Naive thymus-derived CD4-positive, alpha-beta T cell (primary cell): ENCODE data around the gene GANAB. TPM values are rescaled to one million over a fixed set of nuclear protein-coding genes. Genes with fewer than 3 reads are reported as not detected.
A peak's percentile ranks its signal among the peaks of the same experiment; 100 is the strongest.

Experiments used
- ATAC-seq: fragments of 150-1000 bp; cut with Tn5 transposase; 2 replicates; pipeline ENCODE4 v1.10.0; 2021; ENCODE audit warnings: mild to moderate bottlenecking, moderate library complexity
- CTCF ChIA-PET: fragments of 350-600 bp; sonication (Branson Sonifier 250); formaldehyde crosslinking; loops from one replicate; lab custom pipeline; 2021; ENCODE audit warnings: antibody characterized with exemption; lab: Charles Lee
- POLR2A ChIA-PET: fragments of 350-600 bp; sonication (Branson Sonifier 250); formaldehyde crosslinking; loops from one replicate; lab custom pipeline; 2021; ENCODE audit warnings: antibody characterized with exemption, inconsistent platforms; lab: Charles Lee
- DNase-seq, 9 donors: peaks; one replicate each; pipeline versions ENCODE4 v3.0.0 to v3.0.0-alpha.2; 2020 to 2022; ENCODE audit warnings: mixed read lengths in 1 of 9
- H3K27ac ChIP-seq: one replicate; pipeline ENCODE4 v1.7.0; 2013; ENCODE audit warnings: mild to moderate bottlenecking, low read depth, low read length, moderate library complexity
- H3K27me3 ChIP-seq, 2 donors: one replicate each; pipeline ENCODE4 v1.7.0; 2013; ENCODE audit warnings: low read length in 2 of 2, mild to moderate bottlenecking in 2 of 2, moderate library complexity in 2 of 2; ENCODE audit not compliant: control insufficient read depth in 2 of 2, insufficient read depth in 2 of 2
- H3K36me3 ChIP-seq, 3 experiments: 1 replicate in 2 of 3; 2 replicates in 1 of 3; pipeline ENCODE4 v1.7.0; 2013; ENCODE audit warnings: low read length in 3 of 3, mild to moderate bottlenecking in 3 of 3, moderate library complexity in 1 of 3; ENCODE audit not compliant: insufficient read depth in 3 of 3, control insufficient read depth in 2 of 3
- H3K4me1 ChIP-seq, 2 donors: one replicate each; pipeline ENCODE4 v1.7.0; 2013; ENCODE audit warnings: low read length in 2 of 2, mild to moderate bottlenecking in 2 of 2, moderate library complexity in 1 of 2; ENCODE audit not compliant: control insufficient read depth in 2 of 2, insufficient read depth in 2 of 2
- H3K4me3 ChIP-seq: 2 replicates; pipeline ENCODE4 v1.7.0; 2013; ENCODE audit warnings: mild to moderate bottlenecking, low read length
- H3K9me3 ChIP-seq, 3 experiments: 1 replicate in 2 of 3; 2 replicates in 1 of 3; pipeline ENCODE4 v1.7.0; 2013; ENCODE audit warnings: low read length in 3 of 3; ENCODE audit not compliant: control insufficient read depth in 2 of 3
- H3K27ac Mint-ChIP-seq, 9 donors: one replicate each; pipeline ENCODE4 v1.8.0; 2020 to 2022; ENCODE audit warnings: mixed read lengths in 9 of 9, mild to moderate bottlenecking in 8 of 9, moderate library complexity in 5 of 9, inconsistent platforms in 2 of 9
- H3K27me3 Mint-ChIP-seq, 5 donors: one replicate each; pipeline ENCODE4 v1.8.0; 2021 to 2022; ENCODE audit warnings: mixed read lengths in 5 of 5, mild to moderate bottlenecking in 1 of 5
- H3K36me3 Mint-ChIP-seq, 5 donors: one replicate each; pipeline ENCODE4 v1.8.0; 2020 to 2022; ENCODE audit warnings: mixed read lengths in 5 of 5, mild to moderate bottlenecking in 3 of 5, inconsistent platforms in 1 of 5
- H3K4me1 Mint-ChIP-seq, 7 donors: one replicate each; pipeline ENCODE4 v1.8.0; 2020 to 2022; ENCODE audit warnings: mixed read lengths in 7 of 7, mild to moderate bottlenecking in 3 of 7, inconsistent platforms in 1 of 7
- H3K4me3 Mint-ChIP-seq, 10 donors: one replicate each; pipeline ENCODE4 v1.8.0; 2020 to 2022; ENCODE audit warnings: mild to moderate bottlenecking in 10 of 10, mixed read lengths in 10 of 10, moderate library complexity in 6 of 10, inconsistent platforms in 2 of 10
- H3K9me3 Mint-ChIP-seq, 11 donors: one replicate each; pipeline ENCODE4 v1.8.0; 2020 to 2022; ENCODE audit warnings: mixed read lengths in 11 of 11, mild to moderate bottlenecking in 4 of 11, inconsistent platforms in 1 of 11, moderate library complexity in 1 of 11
- intact Hi-C, 2 donors: fragments of 100-400 bp; cut with micrococcal nuclease; formaldehyde crosslinking; loops; one replicate each; pipeline ENCODE4 v1.15.1; 2023
- polyA plus RNA-seq, 2 donors: library from polyadenylated mRNA; unstranded; fragments of 300-500 nt; fragmentation: Illumina TruSeq; gene quantifications; one replicate each; pipeline ENCODE4 v1.2.3, GENCODE V29; 2021
- total RNA-seq, 6 experiments: library from RNA in 5 of 6; stranded (reverse) in 5 of 6; gene quantifications; 1 replicate in 5 of 6; 2 replicates in 1 of 6; pipeline ENCODE4 v1.2.3 and lab custom pipeline; 2021 to 2026

The GANAB gene
- total and polyA plus RNA-seq, 7 experiments from 2014 or later, result 157 to 313 (median 217) TPM

DNA sequence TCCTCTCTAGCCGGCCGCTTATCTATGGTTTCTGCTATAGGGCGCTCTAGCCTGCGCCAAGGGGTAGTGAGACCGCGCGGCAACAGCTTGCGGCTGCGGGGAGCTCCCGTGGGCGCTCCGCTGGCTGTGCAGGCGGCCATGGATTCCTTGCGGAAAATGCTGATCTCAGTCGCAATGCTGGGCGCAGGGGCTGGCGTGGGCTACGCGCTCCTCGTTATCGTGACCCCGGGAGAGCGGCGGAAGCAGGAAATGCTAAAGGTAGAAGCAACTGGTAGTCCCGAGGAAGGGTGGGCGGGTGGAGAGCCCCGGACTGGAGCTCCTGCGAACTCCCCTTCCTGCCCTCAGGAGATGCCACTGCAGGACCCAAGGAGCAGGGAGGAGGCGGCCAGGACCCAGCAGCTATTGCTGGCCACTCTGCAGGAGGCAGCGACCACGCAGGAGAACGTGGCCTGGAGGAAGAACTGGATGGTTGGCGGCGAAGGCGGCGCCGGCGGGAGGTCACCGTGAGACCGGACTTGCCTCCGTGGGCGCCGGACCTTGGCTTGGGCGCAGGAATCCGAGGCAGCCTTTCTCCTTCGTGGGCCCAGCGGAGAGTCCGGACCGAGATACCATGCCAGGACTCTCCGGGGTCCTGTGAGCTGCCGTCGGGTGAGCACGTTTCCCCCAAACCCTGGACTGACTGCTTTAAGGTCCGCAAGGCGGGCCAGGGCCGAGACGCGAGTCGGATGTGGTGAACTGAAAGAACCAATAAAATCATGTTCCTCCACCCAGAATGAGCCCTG, 25.4 kb upstream of the GANAB start, which contains the start of the genes LBHD1 and UQCC3:
TSS of gene LBHD1 (minus strand) at position 660 of the 782 bp plus-strand sequence. CDS start 2,236 bp downstream, outside the sequence.
TSS of gene UQCC3 (plus strand) at position 66 of the 782 bp plus-strand sequence. CDS start at position 139, 73 bp downstream.
- peak; percentile 49 to 80 (median 73) for DNase-seq
- Histone ChIP-seq H3K4me1 (peaks cover 12 to 25% of the 10 kb centered on the region in 2 donors), H3K4me3 (peak within 1 kb of the TSS; percentile 62), H3K9me3 (no peaks in the 10 kb centered on the region), H3K36me3 (peaks cover 0 to 36% (median 0%) of the 10 kb centered on the region in 3 experiments), H3K27me3 (no peaks in the 10 kb centered on the region), H3K27ac (peak within 1 kb of the TSS; percentile 90)
- ATAC-seq, result peak; percentile 85
- H3K36me3 Mint-ChIP-seq, result peaks cover 4 to 25% (median 5%) of the 10 kb centered on the region in 5 donors
- H3K4me3 Mint-ChIP-seq, result peak within 1 kb of the TSS; percentile 94 to 100 (median 99)
- no peaks in the 10 kb centered on the region for H3K27me3 Mint-ChIP-seq
- ChIA-PET POLR2A (interaction anchor here (0.7 to 14.8 kb wide), 35 partner anchors 6 to 210 kb away, joined by 3 to 332 read pairs (median 6); partner anchors contain the start of genes B3GAT3, BSCL2, EEF1G and GANAB), CTCF (interaction anchor here (0.6 to 1.7 kb wide), 5 partner anchors 9 to 247 kb away, joined by 4 to 9 read pairs (median 4); partner anchors contain the start of gene TUT1)
- intact Hi-C loops, result loop anchor here (1.0 to 10.0 kb wide), 7 partner anchors 8 to 247 kb away; partner anchors contain the start of genes INTS5 (in 2 of the 2), UBXN1 (in 2 of the 2) and TUT1 (in 1 of the 2)
- H3K4me1 Mint-ChIP-seq, result peaks cover 13 to 62% (median 51%) of the 10 kb centered on the region in 7 donors
- H3K27ac Mint-ChIP-seq, result peak within 1 kb of the TSS; percentile 91 to 97 (median 96)
- H3K9me3 Mint-ChIP-seq, result no peaks in the 10 kb centered on the region

DNA sequence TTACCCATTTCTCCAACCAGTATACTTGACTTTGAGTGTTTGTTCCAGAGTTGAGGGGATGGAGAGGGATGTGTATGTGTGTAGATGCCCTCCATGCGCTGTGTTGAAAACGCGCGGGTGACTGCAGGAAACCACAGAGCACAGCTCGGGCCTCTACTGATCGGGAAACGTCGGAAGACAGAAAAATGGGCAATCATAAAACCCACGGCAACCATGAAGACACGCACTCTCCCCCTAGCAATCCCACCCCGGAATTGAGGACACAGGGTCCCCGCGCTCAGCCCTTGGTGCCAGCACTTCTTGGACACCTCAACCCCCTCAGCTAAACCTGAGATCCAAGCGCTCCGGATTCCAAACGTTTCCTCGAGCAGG, 24.8 kb upstream of the GANAB start:
- peak overlapping the region; percentile 90 for H3K27ac ChIP-seq
- Mint-ChIP-seq H3K27me3 (no peaks in the 10 kb centered on the region), H3K9me3 (no peaks in the 10 kb centered on the region), H3K27ac (peak overlapping the region; percentile 91 to 97 (median 96)), H3K4me1 (peaks cover 16 to 67% (median 55%) of the 10 kb centered on the region in 7 donors), H3K36me3 (peaks cover 4 to 29% (median 5%) of the 10 kb centered on the region in 5 donors), H3K4me3 (peak overlapping the region; percentile 94 to 100 (median 99))
- ATAC-seq (peak; percentile 61), DNase-seq (peak in 1 of 9 donors; percentile 68)
- peak overlapping the region; percentile 62 for H3K4me3 ChIP-seq
- H3K27me3 ChIP-seq, result no peaks in the 10 kb centered on the region
- H3K36me3 ChIP-seq, result peaks cover 0 to 30% (median 0%) of the 10 kb centered on the region in 3 experiments
- ChIA-PET CTCF (interaction anchor here (0.7 to 1.7 kb wide), 4 partner anchors 9 to 80 kb away, joined by 4 to 9 read pairs (median 4); partner anchors contain the start of gene TUT1), POLR2A (interaction anchor here (0.7 to 14.8 kb wide), 29 partner anchors 6 to 211 kb away, joined by 3 to 332 read pairs (median 8); partner anchors contain the start of genes B3GAT3, BSCL2, EEF1G and GANAB)
- intact Hi-C loops, result loop anchor here (1.0 to 10.0 kb wide), 6 partner anchors 8 to 246 kb away; partner anchors contain the start of genes INTS5 (in 2 of the 2), UBXN1 (in 2 of the 2) and TUT1 (in 1 of the 2)
- peaks cover 18 to 31% of the 10 kb centered on the region in 2 donors for H3K4me1 ChIP-seq
- no peaks in the 10 kb centered on the region for H3K9me3 ChIP-seq

DNA sequence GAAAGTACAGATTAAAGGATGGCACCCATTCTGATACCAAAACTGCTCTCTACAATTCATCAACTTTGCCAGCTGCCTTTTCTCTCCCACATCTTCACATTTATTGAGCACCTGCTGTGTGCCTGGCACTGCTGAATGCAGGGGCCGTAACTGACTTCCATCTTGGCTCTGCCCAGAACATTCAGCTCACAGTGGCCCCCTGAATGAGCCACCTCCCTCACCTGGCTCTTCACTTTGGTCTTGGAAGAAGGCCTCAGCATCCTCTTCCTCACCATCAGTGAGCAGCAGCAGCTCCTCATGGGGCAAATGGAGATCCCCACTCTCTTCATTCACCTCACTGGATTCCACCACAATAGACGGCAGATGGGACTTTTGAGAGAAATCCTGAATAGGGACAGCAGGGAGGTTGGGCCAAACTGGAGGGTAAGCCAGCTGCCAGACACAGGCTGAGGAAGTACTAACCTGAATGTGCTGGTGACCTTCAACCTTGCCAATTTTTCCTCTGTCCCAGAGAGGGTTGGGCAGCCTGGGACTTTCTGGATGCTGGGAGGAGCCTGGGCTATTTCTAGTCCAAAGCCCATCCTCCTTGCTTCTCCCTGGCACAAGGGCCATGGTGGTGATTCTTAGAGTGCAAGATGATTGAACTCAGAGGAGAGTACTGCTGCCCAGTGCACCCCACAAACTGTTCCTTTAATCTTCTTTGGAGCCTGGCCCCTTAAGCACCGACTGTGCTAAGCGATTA, 23.2 kb upstream of the GANAB start:
- H3K4me1 Mint-ChIP-seq, result peaks cover 12 to 70% (median 53%) of the 10 kb centered on the region in 7 donors
- ChIA-PET CTCF (interaction anchor here (0.6 to 1.3 kb wide), 2 partner anchors 49 to 75 kb away, joined by 3 to 4 read pairs; no protein-coding TSS in a partner anchor), POLR2A (interaction anchor here (0.6 to 14.8 kb wide), 17 partner anchors 8 to 1511 kb away, joined by 3 to 332 read pairs (median 5); partner anchors contain the start of genes B3GAT3, BSCL2, GANAB and GNG3)
- Histone ChIP-seq H3K4me1 (peaks cover 21 to 33% of the 10 kb centered on the region in 2 donors), H3K36me3 (peaks cover 0 to 38% (median 0%) of the 10 kb centered on the region in 3 experiments), H3K27me3 (no peaks in the 10 kb centered on the region), H3K9me3 (no peaks in the 10 kb centered on the region), H3K27ac (peak overlapping the region; percentile 90), H3K4me3 (no peak overlapping the region)
- no peak for DNase-seq
- peak overlapping the region in 8 of 9 donors; percentile 79 to 97 (median 95) for H3K27ac Mint-ChIP-seq
- peaks cover under 1 to 28% (median under 1%) of the 10 kb centered on the region in 5 donors for H3K36me3 Mint-ChIP-seq
- intact Hi-C loops, result loop anchor here (2.0 to 10.0 kb wide), 3 partner anchors 17 to 245 kb away; partner anchors contain the start of gene INTS5 (in 2 of the 2)
- H3K9me3 Mint-ChIP-seq, result peaks cover 0 to 3% (median 0%) of the 10 kb centered on the region in 11 donors
- H3K4me3 Mint-ChIP-seq, result peak overlapping the region in 7 of 10 donors; percentile 32 to 100 (median 98)
- no peak for ATAC-seq
- no peaks in the 10 kb centered on the region for H3K27me3 Mint-ChIP-seq

DNA sequence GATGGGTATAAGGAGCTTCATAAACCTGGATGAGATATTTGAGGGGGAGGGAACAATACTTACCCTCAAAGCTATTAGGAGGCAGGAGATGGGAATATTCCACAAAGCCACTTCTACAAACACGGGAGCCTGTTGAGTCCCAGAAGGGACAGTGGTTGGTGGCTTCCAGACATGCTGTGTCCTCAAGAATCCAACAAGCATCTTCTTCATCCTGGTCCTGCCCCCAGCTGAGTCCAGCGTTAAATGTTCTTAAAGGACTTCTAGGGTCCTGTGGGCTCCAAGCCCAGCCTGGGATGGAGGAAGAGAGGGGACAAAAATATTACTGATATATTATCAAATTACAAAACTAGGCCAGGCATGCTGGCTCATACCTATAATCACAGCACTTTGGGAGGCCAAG, 21.0 kb upstream of the GANAB start:
- Histone ChIP-seq H3K9me3 (no peaks in the 10 kb centered on the region), H3K36me3 (peaks cover 0 to 34% (median 3%) of the 10 kb centered on the region in 3 experiments), H3K27ac (peak overlapping the region; percentile 85), H3K4me3 (no peak overlapping the region), H3K4me1 (peaks cover 23 to 24% of the 10 kb centered on the region in 2 donors), H3K27me3 (no peaks in the 10 kb centered on the region)
- ATAC-seq, result no peak
- ChIA-PET POLR2A (interaction anchor here (1.0 to 14.8 kb wide), 22 partner anchors 10 to 223 kb away, joined by 3 to 332 read pairs (median 6); partner anchors contain the start of genes B3GAT3, BSCL2, EEF1G and EML3), CTCF (interaction anchor here (0.6 to 1.6 kb wide), 4 partner anchors 12 to 74 kb away, joined by 3 to 7 read pairs (median 4); partner anchors contain the start of gene LRRN4CL)
- no peaks in the 10 kb centered on the region for H3K27me3 Mint-ChIP-seq
- peaks cover 13 to 67% (median 52%) of the 10 kb centered on the region in 7 donors for H3K4me1 Mint-ChIP-seq
- H3K4me3 Mint-ChIP-seq, result peak overlapping the region in 9 of 10 donors; percentile 12 to 98 (median 96)
- DNase-seq, result no peak
- peak overlapping the region in 8 of 9 donors; percentile 6 to 94 (median 44) for H3K27ac Mint-ChIP-seq
- peaks cover 0 to 3% (median 0%) of the 10 kb centered on the region in 11 donors for H3K9me3 Mint-ChIP-seq
- intact Hi-C loops, result no loop called here
- H3K36me3 Mint-ChIP-seq, result peaks cover 0 to 30% (median 7%) of the 10 kb centered on the region in 5 donors

DNA sequence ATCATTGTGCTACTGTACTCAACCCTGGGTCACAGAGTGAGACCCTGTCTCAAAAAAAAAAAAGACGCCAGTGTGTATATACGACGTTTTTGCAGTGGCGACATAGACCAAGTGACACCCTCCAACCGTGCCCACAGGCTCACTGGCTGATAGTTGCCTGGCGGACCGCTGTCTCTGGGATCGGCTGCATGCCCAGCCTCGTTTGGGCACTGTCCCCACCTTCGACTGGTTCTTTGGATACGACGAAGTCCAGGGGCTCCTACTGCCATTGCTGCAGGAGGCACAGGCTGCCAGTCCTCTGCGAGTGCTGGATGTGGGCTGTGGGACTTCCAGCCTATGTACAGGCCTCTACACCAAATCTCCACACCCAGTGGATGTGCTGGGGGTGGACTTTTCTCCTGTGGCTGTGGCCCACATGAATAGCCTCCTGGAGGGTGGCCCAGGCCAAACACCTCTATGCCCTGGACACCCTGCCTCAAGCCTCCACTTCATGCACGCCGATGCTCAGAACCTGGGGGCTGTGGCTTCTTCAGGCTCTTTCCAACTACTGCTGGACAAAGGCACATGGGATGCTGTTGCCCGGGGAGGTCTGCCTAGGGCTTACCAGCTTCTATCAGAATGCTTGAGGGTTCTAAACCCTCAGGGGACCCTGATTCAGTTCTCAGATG, 20.0 kb upstream of the GANAB start:
- no peaks in the 10 kb centered on the region for H3K27me3 Mint-ChIP-seq
- Histone ChIP-seq H3K27me3 (no peaks in the 10 kb centered on the region), H3K9me3 (no peaks in the 10 kb centered on the region), H3K36me3 (peaks cover 0 to 27% (median 3%) of the 10 kb centered on the region in 3 experiments), H3K4me3 (peak overlapping the region; percentile 85), H3K4me1 (peaks cover 20 to 24% of the 10 kb centered on the region in 2 donors), H3K27ac (peak overlapping the region; percentile 85)
- DNase-seq (no peak), ATAC-seq (no peak)
- intact Hi-C loops, result no loop called here
- H3K36me3 Mint-ChIP-seq, result peaks cover 0 to 26% (median 7%) of the 10 kb centered on the region in 5 donors
- peaks cover 13 to 57% (median 45%) of the 10 kb centered on the region in 7 donors for H3K4me1 Mint-ChIP-seq
- H3K27ac Mint-ChIP-seq, result peak overlapping the region; percentile 14 to 96 (median 92)
- ChIA-PET POLR2A (interaction anchor here (0.8 to 14.8 kb wide), 25 partner anchors 9 to 222 kb away, joined by 3 to 332 read pairs (median 17); partner anchors contain the start of genes B3GAT3, BSCL2, EEF1G and EML3), CTCF (interaction anchor here (0.6 to 1.6 kb wide), 2 partner anchors 14 to 271 kb away, joined by 3 to 7 read pairs; no protein-coding TSS in a partner anchor)
- peak overlapping the region; percentile 93 to 98 (median 96) for H3K4me3 Mint-ChIP-seq
- peaks cover 0 to 3% (median 0%) of the 10 kb centered on the region in 11 donors for H3K9me3 Mint-ChIP-seq
